HG03469 (cell line): ENCODE data around the gene BAAT.
"Not testable (repeated sequence)": the region's sequence is repeated elsewhere in the genome, so short reads cannot be mapped to it uniquely, and the experiment has no call there.

Experiments used
- ATAC-seq: cut with Tn5 transposase; IDR thresholded peaks from one replicate; pipeline ENCODE4 v1.9.1; 2021; ENCODE audit warnings: mild to moderate bottlenecking, moderate library complexity, moderate number of reproducible peaks; ENCODE audit not compliant: unreplicated experiment

Gene BAAT

GRCh38 chr9:101365181-101365580, 19.6 kb downstream of the BAAT start:
- ATAC-seq: no peak

GRCh38 chr9:101362450-101362849, 22.4 kb downstream of the BAAT start:
- no peak for ATAC-seq

- no peak for ATAC-seq
Observed at GRCh38 chr9:101360647-101361046, 24.2 kb downstream of the BAAT start.

GRCh38 chr9:101359679-101360078, 25.1 kb downstream of the BAAT start:
- no peak for ATAC-seq

- ATAC-seq: no peak
Observed at GRCh38 chr9:101356619-101357018, 28.2 kb downstream of the BAAT start.

GRCh38 chr9:101354765-101355708, 29.8 kb downstream of the BAAT start:
- no peak for ATAC-seq

GRCh38 chr9:101354143-101354764, 30.6 kb downstream of the BAAT start:
- ATAC-seq: no peak

GRCh38 chr9:101353683-101354082, 31.1 kb downstream of the BAAT start:
- no peak for ATAC-seq

GRCh38 chr9:101352892-101353463, 31.8 kb downstream of the BAAT start:
- no peak for ATAC-seq

GRCh38 chr9:101350285-101350684, 34.5 kb downstream of the BAAT start:
- no peak for ATAC-seq

GRCh38 chr9:101342595-101342994, 42.2 kb downstream of the BAAT start:
- no peak for ATAC-seq

- ATAC-seq: no peak
Observed at GRCh38 chr9:101341958-101342357, 42.8 kb downstream of the BAAT start.

GRCh38 chr9:101337237-101337636, 47.6 kb downstream of the BAAT start:
- no peak for ATAC-seq

GRCh38 chr9:101336091-101336490, 48.7 kb downstream of the BAAT start:
- ATAC-seq: no peak

GRCh38 chr9:101333926-101334702, 50.7 kb downstream of the BAAT start:
- ATAC-seq: no peak

- ATAC-seq: no peak
Observed at GRCh38 chr9:101333490-101333889, 51.3 kb downstream of the BAAT start.

- no peak for ATAC-seq
Observed at GRCh38 chr9:101332362-101332761, 52.4 kb downstream of the BAAT start.

GRCh38 chr9:101327422-101327909, 57.3 kb downstream of the BAAT start:
- not testable (repeated sequence) for ATAC-seq

- ATAC-seq: no peak
Observed at GRCh38 chr9:101326501-101326900, 58.3 kb downstream of the BAAT start.

- no peak for ATAC-seq
Observed at GRCh38 chr9:101326035-101326434, 58.8 kb downstream of the BAAT start.

- no peak for ATAC-seq
Observed at GRCh38 chr9:101325053-101325452, 59.8 kb downstream of the BAAT start.
